Neural progenitor cell (in vitro differentiated cells): ENCODE results near the gene SERPINA6. TPM values are rescaled to one million over a fixed set of nuclear protein-coding genes. Genes with fewer than 3 reads are reported as not detected.
"Not testable (repeated sequence)": the region's sequence is repeated elsewhere in the genome, so short reads cannot be mapped to it uniquely, and the experiment has no call there.

ENCODE experiments used
- DNase-seq: peaks from one replicate; pipeline ENCODE4 v3.0.0-alpha.2; 2016; ENCODE audit warnings: low spot score
- H2AFZ ChIP-seq: fragments of 200-600 bp; sonication (generic); replicated peaks from 2 replicates; pipeline ENCODE4 v1.6.1; 2016; ENCODE audit warnings: antibody characterized with exemption
- H3F3A ChIP-seq: fragments of 200-600 bp; sonication (generic); 2 replicates; pipeline ENCODE4 v1.6.1; 2016; ENCODE audit warnings: antibody characterized with exemption, low read depth
- H3K27ac ChIP-seq: fragments of 200-600 bp; sonication (generic); 2 replicates; pipeline ENCODE4 v1.5.1; 2016; ENCODE audit warnings: mild to moderate bottlenecking
- H3K27me3 ChIP-seq: fragments of 200-600 bp; sonication (generic); 2 replicates; pipeline ENCODE4 v1.6.1; 2016; ENCODE audit warnings: mild to moderate bottlenecking, moderate library complexity
- H3K36me3 ChIP-seq: fragments of 200-600 bp; sonication (generic); 2 replicates; pipeline ENCODE4 v1.5.1; 2016
- H3K4me1 ChIP-seq: fragments of 200-600 bp; sonication (generic); 2 replicates; pipeline ENCODE4 v1.6.1; 2016; ENCODE audit warnings: mixed run types
- H3K4me2 ChIP-seq: fragments of 200-600 bp; sonication (generic); 2 replicates; pipeline ENCODE4 v1.6.1; 2016
- H3K4me3 ChIP-seq: fragments of 200-600 bp; sonication (generic); 2 replicates; pipeline ENCODE4 v1.5.1; 2016
- H3K79me2 ChIP-seq: fragments of 200-600 bp; sonication (generic); 2 replicates; pipeline ENCODE4 v1.6.1; 2016; ENCODE audit warnings: low read depth
- H3K9ac ChIP-seq: fragments of 200-600 bp; sonication (generic); 2 replicates; pipeline ENCODE4 v1.6.1; 2016
- H3K9me3 ChIP-seq: fragments of 200-600 bp; sonication (generic); 2 replicates; pipeline ENCODE4 v1.5.1; 2016; ENCODE audit warnings: low read depth
- H4K20me1 ChIP-seq: fragments of 200-600 bp; sonication (generic); 2 replicates; pipeline ENCODE4 v1.6.1; 2016; ENCODE audit warnings: low read depth
- H3K27ac Mint-ChIP-seq: 3 replicates; pipeline ENCODE4 v1.8.0; 2021; ENCODE audit warnings: mixed read lengths
- H3K27me3 Mint-ChIP-seq: 2 replicates; pipeline ENCODE4 v1.8.0; 2022; ENCODE audit warnings: low read depth, mild to moderate bottlenecking, inconsistent platforms, moderate library complexity, mixed read lengths; ENCODE audit not compliant: insufficient read depth
- H3K36me3 Mint-ChIP-seq: 3 replicates; pipeline ENCODE4 v1.8.0; 2021; ENCODE audit warnings: mixed read lengths
- H3K4me1 Mint-ChIP-seq: 3 replicates; pipeline ENCODE4 v1.8.0; 2021; ENCODE audit warnings: mixed read lengths
- H3K4me3 Mint-ChIP-seq: 3 replicates; pipeline ENCODE4 v1.8.0; 2021; ENCODE audit warnings: mild to moderate bottlenecking, moderate library complexity, mixed read lengths
- H3K9me3 Mint-ChIP-seq: 3 replicates; pipeline ENCODE4 v1.8.0; 2020; ENCODE audit warnings: mixed read lengths
- CTCF ChIP-seq: fragments of 200-600 bp; sonication (generic); IDR thresholded peaks from 2 replicates; pipeline ENCODE4 v1.5.1; 2017; ENCODE audit warnings: antibody characterized with exemption, mild to moderate bottlenecking
- EZH2 ChIP-seq: fragments of 200-600 bp; sonication (generic); IDR thresholded peaks from 2 replicates; pipeline ENCODE4 v1.6.1; 2017; ENCODE audit warnings: antibody characterized with exemption, mild to moderate bottlenecking, moderate library complexity
- EZH2phosphoT487 ChIP-seq: fragments of 200-600 bp; sonication (generic); IDR thresholded peaks from 2 replicates; pipeline ENCODE4 v1.6.1; 2017; ENCODE audit warnings: antibody characterized with exemption
- total RNA-seq: library from RNA; depleted of rRNA; stranded (reverse); fragments of >200 nt; gene quantifications from 2 replicates; pipeline ENCODE4 v1.2.3, GENCODE V29; 2015; ENCODE audit warnings: low replicate concordance

SERPINA6 gene
- total RNA-seq, 1 donor from 2014 or later, result not detected

GRCh38 chr14:94267352-94267751 lies 55.8 kb downstream of the SERPINA6 start:
- H2AFZ ChIP-seq, result no peak overlapping the region
- H3K9ac ChIP-seq, result no peak overlapping the region
- no peak overlapping the region for H3K4me3 ChIP-seq
- no peaks in the 10 kb centered on the region for H4K20me1 ChIP-seq
- Mint-ChIP-seq H3K27me3 (no peaks in the 10 kb centered on the region), H3K4me3 (no peak overlapping the region), H3K36me3 (peaks cover 2% of the 10 kb centered on the region), H3K4me1 (peaks cover 3% of the 10 kb centered on the region), H3K9me3 (peaks cover 1% of the 10 kb centered on the region), H3K27ac (no peak overlapping the region)
- no peaks in the 10 kb centered on the region for H3F3A ChIP-seq
- peaks cover 6% of the 10 kb centered on the region for H3K36me3 ChIP-seq
- H3K4me2 ChIP-seq, result no peak overlapping the region
- no peak overlapping the region for H3K27ac ChIP-seq
- H3K9me3 ChIP-seq, result no peaks in the 10 kb centered on the region
- no peaks in the 10 kb centered on the region for H3K27me3 ChIP-seq
- TF ChIP-seq CTCF (no peak), EZH2 (no peak), EZH2phosphoT487 (no peak)
- no peaks in the 10 kb centered on the region for H3K79me2 ChIP-seq
- H3K4me1 ChIP-seq, result no peaks in the 10 kb centered on the region
- no peak for DNase-seq

GRCh38 chr14:94264195-94264594 lies 58.9 kb downstream of the SERPINA6 start:
- not testable (repeated sequence) for H3K27ac Mint-ChIP-seq, H3K9ac ChIP-seq, H3K27me3 ChIP-seq, H3K27ac ChIP-seq, H3K4me1 ChIP-seq, H4K20me1 ChIP-seq, H3K4me3 ChIP-seq, H3K36me3 Mint-ChIP-seq, H3K27me3 Mint-ChIP-seq, H3K4me3 Mint-ChIP-seq, H3K4me1 Mint-ChIP-seq, H2AFZ ChIP-seq, H3K79me2 ChIP-seq, H3K9me3 ChIP-seq, H3K9me3 Mint-ChIP-seq, H3F3A ChIP-seq, DNase-seq, H3K4me2 ChIP-seq
- peaks cover 27% of the 10 kb centered on the region for H3K36me3 ChIP-seq

Other genes starting within 250 kb of the SERPINA6 start
- gene DDX24, start 242.1 kb downstream of the SERPINA6 start, total RNA-seq, result 113 and 153 TPM in 2 replicates
- gene IFI27L1, start 242.0 kb downstream of the SERPINA6 start, total RNA-seq, result 10.8 and 19.9 TPM in 2 replicates
- gene IFI27, start 212.6 kb downstream of the SERPINA6 start, total RNA-seq, result 0.69 and 2.5 TPM in 2 replicates
- gene IFI27L2, start 193.7 kb downstream of the SERPINA6 start, total RNA-seq, result 24.7 and 73.7 TPM in 2 replicates
- 25.5 and 27.8 TPM in 2 replicates for gene PPP4R4, start 149.0 kb downstream of the SERPINA6 start, total RNA-seq
- not detected in 2 replicates for gene SERPINA10, start 30.1 kb downstream of the SERPINA6 start, total RNA-seq
- gene SERPINA2, start 43.4 kb upstream of the SERPINA6 start, total RNA-seq, result not detected in 2 replicates
- gene SERPINA1, start 65.3 kb upstream of the SERPINA6 start, total RNA-seq, result 0.13 and 0.43 TPM in 2 replicates
- gene SERPINA11, start 129.5 kb upstream of the SERPINA6 start, total RNA-seq, result not detected in 2 replicates
- gene SERPINA9, start 152.9 kb upstream of the SERPINA6 start, total RNA-seq, result not detected in 2 replicates
- gene SERPINA12, start 186.1 kb upstream of the SERPINA6 start, total RNA-seq, result not detected in 2 replicates
- not detected in 2 replicates for gene SERPINA4, start 238.1 kb upstream of the SERPINA6 start, total RNA-seq